ENCODE data around the gene FOXO4.
A peak's percentile ranks its signal among the peaks of the same experiment; 100 is the strongest.
"Not testable (repeated sequence)": the region's sequence is repeated elsewhere in the genome, so short reads cannot be mapped to it uniquely, and the experiment has no call there.

The FOXO4 gene

GRCh38 chrX:71095555-71095980 lies at the start of gene FOXO4:
Gene FOXO4 (plus strand): TSS chrX:71095851. CDS start chrX:71096529, 678 bp downstream.
- peak; percentile 47 for DNase-seq

- not testable (repeated sequence) for DNase-seq
These were observed 47.8 kb upstream of the FOXO4 start for GRCh38 chrX:71047891-71048290.

- DNase-seq, result no peak
These were observed 42.9 kb upstream of the FOXO4 start for GRCh38 chrX:71052721-71053120.

GRCh38 chrX:71053217-71053621 lies 42.4 kb upstream of the FOXO4 start:
- no peak for DNase-seq

- DNase-seq, result no peak
These were observed 38.8 kb upstream of the FOXO4 start for GRCh38 chrX:71056867-71057266.

- no peak for DNase-seq
These were observed 37.7 kb upstream of the FOXO4 start for GRCh38 chrX:71057848-71058530.

GRCh38 chrX:71060127-71060526 lies 35.5 kb upstream of the FOXO4 start:
- DNase-seq, result no peak

- no peak for DNase-seq
These were observed 28.6 kb upstream of the FOXO4 start for GRCh38 chrX:71067089-71067488.

- DNase-seq, result no peak
These were observed 28.0 kb upstream of the FOXO4 start for GRCh38 chrX:71067712-71068043.

- peak; percentile 82 for DNase-seq
These were observed 27.4 kb upstream of the FOXO4 start, which contains the start of gene SNX12 for GRCh38 chrX:71068044-71068918. Gene SNX12 (minus strand): TSS chrX:71068334. CDS start chrX:71068306, 28 bp downstream.

GRCh38 chrX:71070531-71070930 lies 25.1 kb upstream of the FOXO4 start:
- DNase-seq, result no peak

- no peak for DNase-seq
These were observed 14.1 kb upstream of the FOXO4 start for GRCh38 chrX:71081330-71082123.

- DNase-seq, result no peak
These were observed 13.5 kb upstream of the FOXO4 start for GRCh38 chrX:71082124-71082647.

GRCh38 chrX:71082822-71083221 lies 12.8 kb upstream of the FOXO4 start:
- DNase-seq, result no peak

GRCh38 chrX:71085900-71086299 lies 9.8 kb upstream of the FOXO4 start:
- no peak for DNase-seq

- DNase-seq, result no peak
These were observed 4.4 kb upstream of the FOXO4 start for GRCh38 chrX:71091263-71091662.

- DNase-seq, result no peak
These were observed 618 bp upstream of the FOXO4 start for GRCh38 chrX:71095033-71095432.

GRCh38 chrX:71095981-71096759 lies 519 bp downstream of the FOXO4 start:
- DNase-seq, result peak; percentile 5

- DNase-seq, result no peak
These were observed 1.0 kb downstream of the FOXO4 start for GRCh38 chrX:71096760-71097032.

- no peak for DNase-seq
These were observed 2.7 kb downstream of the FOXO4 start for GRCh38 chrX:71098302-71098701.

- no peak for DNase-seq
These were observed 3.4 kb downstream of the FOXO4 start for GRCh38 chrX:71098951-71099506.

GRCh38 chrX:71099736-71100135 lies 4.1 kb downstream of the FOXO4 start:
- DNase-seq, result no peak

Data from NCI-H1436 treated with DMSO at 0.1 percent for 48 hours (cell line).